IMR-90 (cell line): ENCODE results near the gene FAH. TPM values are rescaled to one million over a fixed set of nuclear protein-coding genes. Genes with fewer than 3 reads are reported as not detected.

Source experiments
- ATAC-seq: fragments of 200-7000 bp; cut with Tn5 transposase; 2 replicates; pipeline ENCODE4 v1.9.1; 2020; ENCODE audit warnings: low read depth, mild to moderate bottlenecking, moderate library complexity
- BruUV-seq: library from RNA; stranded (reverse); fragments of 400-500 nt; replicated peaks from 2 replicates; lab custom pipeline; 2021; lab: Mats Ljungman, UMichigan
- CTCF ChIA-PET: fragments of 300-600 bp; formaldehyde crosslinking; extraction: SDS; loops from one replicate; lab custom pipeline; 2021; ENCODE audit warnings: antibody characterized with exemption; lab: Yijun Ruan, JAX
- POLR2A ChIA-PET: fragments of 300-600 bp; sonication (Branson Sonifier 250); formaldehyde crosslinking; loops from one replicate; lab custom pipeline; 2022; ENCODE audit warnings: antibody characterized with exemption; ENCODE audit not compliant: unreplicated experiment; lab: Charles Lee
- DNase-seq: peaks from one replicate; pipeline ENCODE4 v3.0.0; 2013
- H2AFZ ChIP-seq: replicated peaks from 2 replicates; pipeline ENCODE3; 2013; ENCODE audit warnings: low read length, mild to moderate bottlenecking; ENCODE audit not compliant: poor library complexity
- H2AK5ac ChIP-seq: 2 replicates; pipeline ENCODE4 v1.6.1; 2013; ENCODE audit warnings: low read depth, low read length, inconsistent platforms
- H2AK9ac ChIP-seq: replicated peaks from 2 replicates; pipeline ENCODE3; 2013; ENCODE audit warnings: mild to moderate bottlenecking, low read depth, low read length, moderate library complexity; ENCODE audit not compliant: poor library complexity
- H2BK120ac ChIP-seq: 2 replicates; pipeline ENCODE4 v1.6.1; 2013; ENCODE audit warnings: low read depth, low read length, inconsistent platforms
- H2BK15ac ChIP-seq: 3 replicates; pipeline ENCODE4 v1.6.1; 2013; ENCODE audit warnings: low read depth, low read length, inconsistent platforms
- H2BK20ac ChIP-seq: 2 replicates; pipeline ENCODE4 v1.6.1; 2013; ENCODE audit warnings: low read depth, mild to moderate bottlenecking, inconsistent platforms, low read length, moderate library complexity
- H2BK5ac ChIP-seq: 2 replicates; pipeline ENCODE4 v1.6.1; 2013; ENCODE audit warnings: mild to moderate bottlenecking, low read depth, low read length, inconsistent platforms; ENCODE audit not compliant: poor library complexity, severe bottlenecking
- H3K14ac ChIP-seq: replicated peaks from 2 replicates; pipeline ENCODE4 v1.6.1; 2013; ENCODE audit warnings: low read depth, low read length, inconsistent platforms
- H3K18ac ChIP-seq: 2 replicates; pipeline ENCODE4 v1.6.1; 2013; ENCODE audit warnings: low read depth, low read length, control low read depth
- H3K23ac ChIP-seq: 2 replicates; pipeline ENCODE4 v1.6.1; 2013; ENCODE audit warnings: low read depth, low read length, inconsistent platforms
- H3K27ac ChIP-seq: 2 replicates; pipeline ENCODE4 v1.5.1; 2013; ENCODE audit warnings: mild to moderate bottlenecking, control low read depth, low read length; ENCODE audit not compliant: insufficient read depth
- H3K27me3 ChIP-seq: 2 replicates; pipeline ENCODE4 v1.6.1; 2013; ENCODE audit warnings: low read length; ENCODE audit not compliant: control insufficient read depth, insufficient read depth
- H3K36me3 ChIP-seq: 2 replicates; pipeline ENCODE4 v1.6.1; 2013; ENCODE audit warnings: low read length, mixed read lengths; ENCODE audit not compliant: control insufficient read depth, insufficient read depth
- H3K4ac ChIP-seq: 2 replicates; pipeline ENCODE4 v1.6.1; 2013; ENCODE audit warnings: low read depth, low read length, inconsistent platforms
- H3K4me1 ChIP-seq: 2 replicates; pipeline ENCODE4 v1.6.1; 2013; ENCODE audit warnings: low read length, mixed read lengths; ENCODE audit not compliant: control insufficient read depth, insufficient read depth
- H3K4me2 ChIP-seq: 2 replicates; pipeline ENCODE4 v1.6.1; 2013; ENCODE audit warnings: low read depth, mild to moderate bottlenecking, control low read depth, low read length, moderate library complexity
- H3K4me3 ChIP-seq: 2 replicates; pipeline ENCODE4 v1.5.1; 2013; ENCODE audit warnings: low read depth, mild to moderate bottlenecking, control low read depth, low read length, moderate library complexity; ENCODE audit not compliant: insufficient read depth
- H3K56ac ChIP-seq: 2 replicates; pipeline ENCODE4 v1.6.1; 2013; ENCODE audit warnings: low read length, inconsistent platforms; ENCODE audit not compliant: insufficient read depth; ENCODE audit errors: extremely low read depth
- H3K79me1 ChIP-seq, 2 experiments: 2 replicates each; pipeline ENCODE4 v1.6.1; 2013; ENCODE audit warnings: low read length in 2 of 2, inconsistent platforms in 1 of 2, low read depth in 1 of 2
- H3K9ac ChIP-seq: 2 replicates; pipeline ENCODE4 v1.6.1; 2013; ENCODE audit warnings: low read depth, low read length, control low read depth
- H3K9me1 ChIP-seq: 2 replicates; pipeline ENCODE4 v1.6.1; 2013; ENCODE audit warnings: low read length, inconsistent platforms; ENCODE audit not compliant: insufficient read depth
- H3K9me3 ChIP-seq: 2 replicates; pipeline ENCODE4 v1.6.1; 2013; ENCODE audit warnings: low read length; ENCODE audit not compliant: control insufficient read depth, insufficient read depth
- H4K20me1 ChIP-seq: 2 replicates; pipeline ENCODE4 v1.6.1; 2013; ENCODE audit warnings: low read length, inconsistent platforms; ENCODE audit not compliant: insufficient read depth
- H4K5ac ChIP-seq: 2 replicates; pipeline ENCODE4 v1.6.1; 2013; ENCODE audit warnings: mild to moderate bottlenecking, low read depth, low read length, control low read depth
- H4K8ac ChIP-seq, 2 experiments: 2 replicates each; pipeline ENCODE4 v1.6.1; 2013; ENCODE audit warnings: low read depth in 2 of 2, low read length in 2 of 2, control low read depth in 1 of 2, inconsistent platforms in 1 of 2
- H4K91ac ChIP-seq: 2 replicates; pipeline ENCODE4 v1.6.1; 2013; ENCODE audit warnings: low read depth, low read length, inconsistent platforms; ENCODE audit not compliant: insufficient read depth
- BHLHE40 ChIP-seq: fragments of 150-350 bp; IDR thresholded peaks from 2 replicates; pipeline ENCODE4 v1.6.1; 2016; ENCODE audit warnings: mild to moderate bottlenecking, low read depth, low read length
- ELK1 ChIP-seq: fragments of 150-350 bp; IDR thresholded peaks from 2 replicates; pipeline ENCODE4 v1.6.1; 2016; ENCODE audit warnings: low read depth, mild to moderate bottlenecking, low read length, moderate library complexity, borderline replicate concordance
- FOS ChIP-seq: fragments of 150-350 bp; IDR thresholded peaks from 2 replicates; pipeline ENCODE4 v1.6.1; 2016; ENCODE audit warnings: low read depth, low read length
- MAFK ChIP-seq: IDR thresholded peaks from 2 replicates; pipeline ENCODE4 v1.6.1; 2012; ENCODE audit warnings: low read depth, low read length, improper control_type of control experiment
- NFE2L2 ChIP-seq: fragments of 150-350 bp; IDR thresholded peaks from 2 replicates; pipeline ENCODE4 v1.6.1; 2016; ENCODE audit warnings: low read depth, mild to moderate bottlenecking, low read length
- RAD21 ChIP-seq: IDR thresholded peaks from 2 replicates; pipeline ENCODE4 v1.6.1; 2012; ENCODE audit warnings: low read length, improper control_type of control experiment
- RCOR1 ChIP-seq: IDR thresholded peaks from 2 replicates; pipeline ENCODE4 v1.6.1; 2012; ENCODE audit warnings: mild to moderate bottlenecking, low read length, improper control_type of control experiment; ENCODE audit not compliant: insufficient replicate concordance
- RFX5 ChIP-seq: IDR thresholded peaks from 2 replicates; pipeline ENCODE4 v1.8.0; 2012; ENCODE audit warnings: low read depth, mild to moderate bottlenecking, low read length, moderate library complexity
- WGBS, 2 experiments: methylation state at CpG; one replicate each; pipeline versions ENCODE4 v1.1.5 to v1.1.7; 2013; ENCODE audit warnings: missing lambda C conversion rate in 2 of 2; ENCODE audit not compliant: insufficient read length in 1 of 2; ENCODE audit errors: extremely low coverage in 2 of 2; 5-methylcytosine and 5-hydroxymethylcytosine counted together
- dilution Hi-C: fragments of 300-500 bp; cut with HindIII; formaldehyde crosslinking; loops from one replicate; pipeline ENCODE4 v1.14.3; 2018; ENCODE audit warnings: low sequenced_read_pairs; ENCODE audit not compliant: unreplicated experiment
- in situ Hi-C: fragments of 300-500 bp; cut with MboI; formaldehyde crosslinking; loops from 3 replicates; pipeline ENCODE4 v1.14.3; 2019; ENCODE audit warnings: low sequenced_read_pairs, inconsistent platforms, mixed read lengths
- intact Hi-C: fragments of 100-400 bp; cut with micrococcal nuclease; formaldehyde crosslinking; loops from 2 replicates; pipeline ENCODE4 v1.10.0; 2022
- polyA plus RNA-seq, 3 experiments: library from polyadenylated mRNA; depleted of rRNA; stranded (reverse); fragments of >200 nt; gene quantifications; 2 replicates each; pipeline ENCODE4 v1.2.3, GENCODE V29; 2012; ENCODE audit warnings: low replicate concordance in 1 of 3
- total RNA-seq: library from RNA; depleted of rRNA; stranded (reverse); fragments of >200 nt; gene quantifications from 2 replicates; pipeline ENCODE4 v1.2.3, GENCODE V29; 2012
- TF ChIP-seq, protein P1 (sequence below): conservative IDR thresholded peaks from 2 replicates; pipeline ENCODE4 v1.5.1; 2012; ENCODE audit warnings: mild to moderate bottlenecking, low read depth, low read length, improper control_type of control experiment

FAH gene
- total and polyA plus RNA-seq, 2 of the 4 experiments (the other 2 are of a cell fraction): 43.1 to 48.6 TPM

DNA sequence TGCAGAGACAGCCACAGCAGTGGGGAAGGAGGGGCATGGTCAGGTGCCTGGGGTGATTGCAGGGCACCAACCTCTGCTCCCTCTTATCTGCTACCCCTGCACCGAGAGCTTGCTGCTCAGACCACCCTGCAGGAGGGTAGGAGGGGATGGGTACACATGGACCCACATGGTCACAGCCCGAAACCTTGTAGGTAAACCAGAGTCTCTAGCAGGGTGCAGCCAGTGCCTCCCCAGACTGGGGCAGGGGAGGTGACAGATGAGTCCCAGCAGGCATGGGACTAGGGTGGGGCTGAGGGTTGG, 49.2 kb downstream of the FAH start:
- Histone ChIP-seq H4K8ac (no peak overlapping the region), H4K5ac (no peak overlapping the region), H2AK5ac (no peak overlapping the region), H2AK9ac (no peak overlapping the region), H2BK15ac (no peak overlapping the region), H3K14ac (no peak overlapping the region), H3K4me2 (no peak overlapping the region), H4K91ac (no peak overlapping the region), H3K4ac (no peak overlapping the region), H3K27ac (no peak overlapping the region), H2BK20ac (no peak overlapping the region), H3K27me3 (peaks cover 29% of the 10 kb centered on the region), H3K18ac (no peak overlapping the region), H3K9me3 (no peaks in the 10 kb centered on the region), H3K9me1 (peaks cover 3% of the 10 kb centered on the region; the same call in 1 of the 2 replicates), H3K4me1 (no peaks in the 10 kb centered on the region), H2BK5ac (no peak overlapping the region), H3K56ac (no peak overlapping the region), H2BK120ac (no peak overlapping the region), H4K20me1 (no peaks in the 10 kb centered on the region), H3K79me1 (no peaks in the 10 kb centered on the region), H3K36me3 (no peaks in the 10 kb centered on the region), H3K9ac (no peak overlapping the region), H2AFZ (no peak overlapping the region), H3K4me3 (no peak overlapping the region), H3K23ac (no peak overlapping the region)
- DNase-seq: no peak
- CTCF ChIA-PET: no interaction called here
- no TSS peak for BruUV-seq
- no CpG with 5 or more reads among the region's 2 CpGs for WGBS, 2 experiments
- no peak for ATAC-seq
- POLR2A ChIA-PET: no interaction called here
- TF ChIP-seq RCOR1 (no peak), FOS (no peak), BHLHE40 (no peak), ELK1 (no peak), MAFK (no peak), RAD21 (no peak), RFX5 (no peak), NFE2L2 (no peak)
- TF ChIP-seq, protein P1, sequence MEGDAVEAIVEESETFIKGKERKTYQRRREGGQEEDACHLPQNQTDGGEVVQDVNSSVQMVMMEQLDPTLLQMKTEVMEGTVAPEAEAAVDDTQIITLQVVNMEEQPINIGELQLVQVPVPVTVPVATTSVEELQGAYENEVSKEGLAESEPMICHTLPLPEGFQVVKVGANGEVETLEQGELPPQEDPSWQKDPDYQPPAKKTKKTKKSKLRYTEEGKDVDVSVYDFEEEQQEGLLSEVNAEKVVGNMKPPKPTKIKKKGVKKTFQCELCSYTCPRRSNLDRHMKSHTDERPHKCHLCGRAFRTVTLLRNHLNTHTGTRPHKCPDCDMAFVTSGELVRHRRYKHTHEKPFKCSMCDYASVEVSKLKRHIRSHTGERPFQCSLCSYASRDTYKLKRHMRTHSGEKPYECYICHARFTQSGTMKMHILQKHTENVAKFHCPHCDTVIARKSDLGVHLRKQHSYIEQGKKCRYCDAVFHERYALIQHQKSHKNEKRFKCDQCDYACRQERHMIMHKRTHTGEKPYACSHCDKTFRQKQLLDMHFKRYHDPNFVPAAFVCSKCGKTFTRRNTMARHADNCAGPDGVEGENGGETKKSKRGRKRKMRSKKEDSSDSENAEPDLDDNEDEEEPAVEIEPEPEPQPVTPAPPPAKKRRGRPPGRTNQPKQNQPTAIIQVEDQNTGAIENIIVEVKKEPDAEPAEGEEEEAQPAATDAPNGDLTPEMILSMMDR: no peak
- in situ Hi-C loops: no loop called here
- dilution Hi-C loops: no loop called here
- intact Hi-C loops: no loop called here
